ENCODE data around the gene KLHL21.

The KLHL21 gene

DNA sequence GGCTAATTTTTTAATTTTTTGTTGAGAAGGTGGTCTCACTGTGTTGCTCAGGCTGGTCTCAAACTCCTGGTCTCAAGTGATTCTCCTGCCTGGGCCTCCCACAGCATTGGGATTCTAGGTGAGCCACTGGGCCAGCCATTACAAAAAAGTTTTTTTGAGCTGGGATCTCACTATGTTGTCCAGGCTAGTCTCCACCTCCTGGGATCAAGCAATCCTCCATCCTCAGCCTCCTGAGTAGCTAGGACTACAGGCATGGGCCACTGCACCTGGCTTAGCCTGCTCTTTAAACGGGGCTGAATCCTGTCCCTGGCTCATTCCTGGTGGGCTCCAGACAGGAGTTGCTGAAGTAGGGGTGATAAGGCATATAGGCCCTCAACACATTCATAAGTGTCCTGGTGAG lies 45.1 kb downstream of the KLHL21 start:
- DNase-seq (ENCODE audit: extremely low read depth in 1 of 2, low read depth in 1 of 2): no peak

DNA sequence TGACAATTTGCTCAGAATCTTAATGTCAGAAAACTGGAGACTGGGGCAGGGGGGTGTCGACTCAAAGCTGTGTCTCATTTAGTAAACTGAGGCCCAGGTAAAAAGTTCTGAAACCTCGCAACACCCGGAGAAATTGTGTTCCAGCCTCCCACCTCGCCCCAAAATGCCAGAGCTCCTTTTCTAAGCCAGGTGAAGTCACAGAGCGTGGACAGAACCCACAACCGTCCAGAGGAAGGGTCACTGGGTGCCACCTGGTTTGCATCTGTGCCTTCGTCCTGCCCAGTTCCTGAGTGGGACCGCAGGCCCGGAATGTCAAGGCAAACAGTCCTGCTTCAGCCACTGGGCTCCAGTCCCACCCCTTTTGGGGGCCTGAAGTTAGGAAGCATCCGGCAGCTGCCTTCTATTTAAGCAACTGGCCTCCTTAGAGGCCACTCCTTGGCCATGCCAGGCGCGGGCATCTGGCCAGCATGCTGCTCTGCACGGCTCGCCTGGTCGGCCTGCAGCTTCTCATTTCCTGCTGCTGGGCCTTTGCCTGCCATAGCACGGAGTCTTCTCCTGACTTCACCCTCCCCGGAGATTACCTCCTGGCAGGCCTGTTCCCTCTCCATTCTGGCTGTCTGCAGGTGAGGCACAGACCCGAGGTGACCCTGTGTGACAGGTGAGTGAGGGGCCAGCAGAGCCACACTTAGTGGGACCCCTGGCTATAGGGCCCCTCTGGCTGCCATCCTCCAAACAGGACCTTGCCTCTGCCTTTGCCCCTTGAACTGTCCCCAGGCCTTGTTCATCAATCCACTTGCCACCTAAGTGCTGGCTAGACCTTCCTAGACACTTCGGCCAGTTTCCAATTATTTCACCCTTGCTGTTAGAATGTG lies 47.5 kb downstream of the KLHL21 start, which contains the start of gene TAS1R1:
TAS1R1 (plus strand) TSS at position 401 of the 872 bp plus-strand sequence; CDS start at position 468, 67 bp downstream.
- DNase-seq (ENCODE audit: extremely low read depth in 1 of 2, low read depth in 1 of 2): no peak

DNA sequence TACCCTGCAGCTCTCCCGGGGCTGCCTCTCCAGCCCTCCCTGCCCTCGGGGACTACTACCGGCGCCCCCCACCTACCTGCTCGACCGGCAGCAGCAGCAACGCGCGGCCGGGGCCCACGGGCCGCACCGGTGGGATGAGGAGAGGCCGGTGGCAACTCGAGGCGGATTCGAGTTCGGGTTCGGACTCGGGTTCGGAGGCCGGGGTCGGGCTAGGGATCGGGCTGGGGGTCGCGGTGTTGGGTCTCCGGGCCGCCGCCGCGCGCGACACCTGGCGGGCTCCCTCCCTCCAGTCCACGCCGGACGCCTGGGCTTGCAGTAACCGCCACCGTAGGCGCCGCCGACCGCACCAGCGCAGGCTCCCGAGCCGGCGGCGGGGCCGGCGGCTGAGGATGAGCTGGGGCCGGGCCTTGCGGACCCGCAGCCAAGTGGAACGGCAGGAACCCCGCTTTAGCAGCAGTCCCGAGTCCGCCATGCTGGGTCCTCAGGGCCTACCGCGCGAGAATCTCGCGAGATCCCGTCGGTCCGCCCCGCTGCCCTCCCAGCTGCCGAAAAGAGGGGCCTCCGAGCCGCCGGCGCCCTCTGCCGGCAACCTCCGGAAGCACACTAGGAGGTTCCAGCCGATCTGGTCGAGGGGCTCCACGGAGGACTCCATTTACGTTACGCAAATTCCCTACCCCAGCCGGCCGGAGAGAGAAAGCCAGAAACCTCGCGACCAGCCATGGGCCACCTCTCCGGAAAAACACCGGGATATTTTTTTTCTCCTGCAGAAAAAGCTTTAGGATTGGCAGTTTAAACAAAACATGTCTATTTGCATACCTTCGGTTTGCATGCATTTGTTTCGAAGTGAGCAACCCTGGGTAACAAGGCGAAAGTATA lies 48.4 kb downstream of the KLHL21 start, which contains the start of gene NOL9:
NOL9 (minus strand) TSS at position 483 of the 876 bp plus-strand sequence; CDS start at position 472, 11 bp downstream.
- DNase-seq (ENCODE audit: extremely low read depth in 1 of 2, low read depth in 1 of 2): peak; percentile 87 to 91

DNA sequence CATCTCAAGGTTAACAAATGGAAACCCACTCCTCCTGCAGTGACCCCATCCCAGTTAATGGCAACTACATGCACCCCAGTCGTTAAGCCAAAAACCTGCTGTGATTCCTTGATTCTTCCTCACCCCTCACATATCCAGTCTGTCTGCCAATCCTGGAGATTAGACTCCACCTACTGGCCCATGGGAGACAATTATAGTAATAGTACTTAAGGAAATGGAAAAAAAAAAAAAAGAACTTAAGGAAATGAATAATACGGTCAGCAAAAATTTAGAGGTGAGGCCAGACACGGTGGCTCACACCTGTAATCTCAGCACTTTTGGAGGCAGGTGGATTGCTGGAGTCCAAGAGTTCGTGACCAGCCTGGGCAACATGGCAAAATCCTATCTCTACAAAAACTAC lies 55.4 kb downstream of the KLHL21 start:
- no peak for DNase-seq (ENCODE audit: extremely low read depth in 1 of 2, low read depth in 1 of 2)

DNA sequence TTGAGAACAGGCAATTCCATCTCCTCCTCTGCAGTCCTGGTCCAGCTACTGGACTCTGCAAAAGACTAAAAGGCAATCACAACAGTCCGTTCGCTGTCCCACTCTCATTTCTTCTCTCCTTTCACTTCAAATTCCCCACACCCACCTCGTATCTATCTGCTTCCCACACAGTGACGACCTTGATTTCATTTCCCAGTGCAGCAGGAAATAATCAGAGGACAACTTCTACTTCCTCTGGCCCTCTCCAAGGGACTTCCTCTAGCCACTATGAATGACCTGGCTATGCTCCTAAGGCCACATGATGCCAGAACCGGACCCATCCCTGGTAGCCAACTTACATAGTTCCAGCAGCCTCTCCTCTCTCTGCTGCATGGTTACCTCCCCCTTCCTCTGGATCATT lies 56.3 kb downstream of the KLHL21 start:
- no peak for DNase-seq (ENCODE audit: extremely low read depth in 1 of 2, low read depth in 1 of 2)

DNA sequence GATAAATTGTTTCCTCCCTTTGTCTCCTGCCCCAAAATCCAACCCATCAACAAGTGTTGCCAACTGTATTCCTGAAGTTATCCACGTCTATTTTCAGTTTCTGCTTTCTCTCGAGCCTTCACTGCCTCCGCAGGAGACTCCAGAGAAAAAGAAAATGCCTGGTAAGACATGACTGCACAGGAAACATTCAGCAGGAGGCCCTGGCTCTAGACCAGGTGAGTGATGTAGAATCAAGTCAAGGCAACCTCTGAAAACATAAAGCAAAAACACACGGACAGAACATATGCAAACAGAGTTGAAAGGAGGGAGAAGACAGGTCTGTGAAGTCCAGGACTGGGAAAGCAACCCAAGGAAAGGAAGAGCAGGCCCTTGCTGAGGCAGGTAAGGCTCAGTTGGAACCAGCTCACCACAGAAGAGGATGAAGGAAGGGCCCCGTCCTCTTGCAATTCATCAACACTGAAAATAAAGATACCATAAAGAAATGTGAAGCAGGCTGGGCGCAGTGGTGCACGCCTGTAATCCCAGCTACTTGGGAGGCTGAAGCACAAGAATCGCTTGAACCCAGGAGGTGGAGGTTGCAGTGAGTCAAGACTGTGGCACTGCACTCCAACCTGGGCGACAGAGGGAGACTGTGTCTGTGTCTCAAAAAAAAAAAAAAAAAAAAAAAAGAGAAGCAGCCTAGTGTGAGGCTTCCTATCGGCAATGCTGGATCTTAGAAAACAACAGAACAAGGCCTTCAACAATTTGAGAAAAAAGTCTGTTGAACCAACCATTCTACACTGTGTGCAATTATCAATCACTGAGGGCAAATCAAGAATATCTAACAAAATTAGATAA lies 57.2 kb downstream of the KLHL21 start:
- no peak for DNase-seq (ENCODE audit: extremely low read depth in 1 of 2, low read depth in 1 of 2)

DNA sequence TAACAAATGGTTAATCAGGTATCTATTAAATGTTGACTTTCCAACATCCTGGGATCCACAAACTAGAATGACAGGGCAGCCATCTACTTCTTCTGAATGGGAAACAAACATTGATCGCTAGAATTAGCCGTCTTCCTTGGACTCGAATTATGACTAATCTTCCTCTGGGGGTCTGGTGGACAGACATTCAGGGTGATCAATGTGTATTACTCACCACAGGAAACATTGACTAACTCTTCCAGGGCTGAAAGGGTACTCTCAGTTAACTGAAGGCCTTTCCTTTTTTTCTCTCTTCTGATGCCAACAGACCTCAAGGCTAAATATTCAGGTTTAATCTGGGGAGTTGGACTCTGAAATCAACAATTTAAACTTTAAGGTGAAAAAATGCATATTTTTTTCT lies 57.8 kb downstream of the KLHL21 start:
- no peak for DNase-seq (ENCODE audit: extremely low read depth in 1 of 2, low read depth in 1 of 2)

Measured in stimulated activated CD8-positive, alpha-beta memory T cell treated with anti-CD3 and anti-CD28 coated beads, Interleukin-7, amount 100 ng/mL, for 48 hours (primary cell).